ENCODE data around the gene TIGD2. TPM values are rescaled to one million over a fixed set of nuclear protein-coding genes. Genes with fewer than 3 reads are reported as not detected.
A peak's percentile ranks its signal among the peaks of the same experiment; 100 is the strongest.

TIGD2 gene
- total and polyA plus RNA-seq, 4 experiments from 2014 or later = 2.1 to 7.1 (median 5.2) TPM

GRCh38 chr4:89146196-89146595 lies 34.9 kb downstream of the TIGD2 start:
- H3K4me3 ChIP-seq (ENCODE audit: low read length in 2 of 2) = no peak overlapping the region
- no peaks in the 10 kb centered on the region for H3K27me3 ChIP-seq (ENCODE audit: insufficient read depth, low read length)
- peaks cover 1 to 8% of the 10 kb centered on the region in 2 donors for H3K27me3 Mint-ChIP-seq
- no peaks in the 10 kb centered on the region for H3K9me3 ChIP-seq (ENCODE audit: control insufficient read depth in 1 of 2, low read length in 2 of 2)
- intact Hi-C loops (cut with micrococcal nuclease) = no loop called here
- peaks cover 0 to 9% (median 0%) of the 10 kb centered on the region in 8 donors for H3K9me3 Mint-ChIP-seq
- no peaks in the 10 kb centered on the region for H3K4me1 ChIP-seq (ENCODE audit: insufficient read depth, low read length)
- POLR2A ChIA-PET (ENCODE audit: partially characterized antibody) = no interaction called here
- peaks cover 0 to 8% of the 10 kb centered on the region in 2 donors for H3K36me3 Mint-ChIP-seq
- DNase-seq = no peak
- H3K4me3 Mint-ChIP-seq = no peak overlapping the region
- H3K27ac Mint-ChIP-seq = no peak overlapping the region
- CTCF ChIA-PET (ENCODE audit: partially characterized antibody) = no interaction called here
- H3K27ac ChIP-seq (ENCODE audit: low read depth, low read length) = no peak overlapping the region
- H3K36me3 ChIP-seq (ENCODE audit: insufficient read depth, low read length) = no peaks in the 10 kb centered on the region
- H3K4me1 Mint-ChIP-seq = no peaks in the 10 kb centered on the region

GRCh38 chr4:89152972-89153371 lies 41.6 kb downstream of the TIGD2 start:
- POLR2A ChIA-PET (ENCODE audit: partially characterized antibody) = no interaction called here
- intact Hi-C loops (cut with micrococcal nuclease) = no loop called here
- DNase-seq = no peak
- no peak overlapping the region for H3K4me3 Mint-ChIP-seq
- no peaks in the 10 kb centered on the region for H3K9me3 ChIP-seq (ENCODE audit: control insufficient read depth in 1 of 2, low read length in 2 of 2)
- H3K36me3 Mint-ChIP-seq = no peaks in the 10 kb centered on the region
- no peak overlapping the region for H3K27ac ChIP-seq (ENCODE audit: low read depth, low read length)
- H3K36me3 ChIP-seq (ENCODE audit: insufficient read depth, low read length) = no peaks in the 10 kb centered on the region
- peaks cover 0 to 15% (median 3%) of the 10 kb centered on the region in 8 donors for H3K9me3 Mint-ChIP-seq
- no peaks in the 10 kb centered on the region for H3K4me1 ChIP-seq (ENCODE audit: insufficient read depth, low read length)
- no peak overlapping the region for H3K27ac Mint-ChIP-seq
- H3K27me3 ChIP-seq (ENCODE audit: insufficient read depth, low read length) = no peaks in the 10 kb centered on the region
- CTCF ChIA-PET (ENCODE audit: partially characterized antibody) = interaction anchor here (1.4 kb wide), 1 partner anchor 10 kb away, joined by 5 read pairs; no protein-coding TSS in a partner anchor
- H3K4me1 Mint-ChIP-seq = no peaks in the 10 kb centered on the region
- peaks cover 1 to 6% of the 10 kb centered on the region in 2 donors for H3K27me3 Mint-ChIP-seq
- no peak overlapping the region for H3K4me3 ChIP-seq (ENCODE audit: low read length in 2 of 2)

GRCh38 chr4:89156174-89156914 lies 45.0 kb downstream of the TIGD2 start:
- Mint-ChIP-seq H3K27me3 (no peaks in the 10 kb centered on the region), H3K9me3 (peaks cover 0 to 8% (median 3%) of the 10 kb centered on the region in 8 donors), H3K4me1 (peaks cover 0 to 2% (median 0%) of the 10 kb centered on the region in 4 donors), H3K4me3 (no peak overlapping the region), H3K27ac (no peak overlapping the region), H3K36me3 (no peaks in the 10 kb centered on the region)
- Histone ChIP-seq H3K4me3 (ENCODE audit: low read length in 2 of 2) (no peak overlapping the region), H3K9me3 (ENCODE audit: control insufficient read depth in 1 of 2, low read length in 2 of 2) (no peaks in the 10 kb centered on the region), H3K27me3 (ENCODE audit: insufficient read depth, low read length) (no peaks in the 10 kb centered on the region), H3K27ac (ENCODE audit: low read depth, low read length) (no peak overlapping the region), H3K4me1 (ENCODE audit: insufficient read depth, low read length) (no peaks in the 10 kb centered on the region), H3K36me3 (ENCODE audit: insufficient read depth, low read length) (no peaks in the 10 kb centered on the region)
- no peak for DNase-seq
- ChIA-PET CTCF (ENCODE audit: partially characterized antibody) (interaction anchor here (1.2 kb wide), 1 partner anchor 27 kb away, joined by 3 read pairs; no protein-coding TSS in a partner anchor), POLR2A (ENCODE audit: partially characterized antibody) (no interaction called here)
- intact Hi-C loops (cut with micrococcal nuclease) = loop anchor here (5.0 kb wide), 1 partner anchor 71 kb away; no protein-coding TSS in a partner anchor

GRCh38 chr4:89157488-89158024 lies 46.2 kb downstream of the TIGD2 start:
- Mint-ChIP-seq H3K36me3 (no peaks in the 10 kb centered on the region), H3K27me3 (no peaks in the 10 kb centered on the region), H3K9me3 (no peaks in the 10 kb centered on the region), H3K4me3 (no peak overlapping the region), H3K4me1 (peaks cover 0 to 2% (median 0%) of the 10 kb centered on the region in 4 donors), H3K27ac (no peak overlapping the region)
- H3K36me3 ChIP-seq (ENCODE audit: insufficient read depth, low read length) = no peaks in the 10 kb centered on the region
- CTCF ChIA-PET (ENCODE audit: partially characterized antibody) = interaction anchor here (1.2 to 1.3 kb wide), 2 partner anchors 19 to 69 kb away, joined by 3 to 6 read pairs; no protein-coding TSS in a partner anchor
- no peaks in the 10 kb centered on the region for H3K4me1 ChIP-seq (ENCODE audit: insufficient read depth, low read length)
- no peaks in the 10 kb centered on the region for H3K9me3 ChIP-seq (ENCODE audit: control insufficient read depth in 1 of 2, low read length in 2 of 2)
- DNase-seq = no peak
- POLR2A ChIA-PET (ENCODE audit: partially characterized antibody) = no interaction called here
- no peaks in the 10 kb centered on the region for H3K27me3 ChIP-seq (ENCODE audit: insufficient read depth, low read length)
- intact Hi-C loops (cut with micrococcal nuclease) = loop anchor here (1.0 to 5.0 kb wide), 2 partner anchors 70 to 281 kb away; no protein-coding TSS in a partner anchor
- no peak overlapping the region for H3K27ac ChIP-seq (ENCODE audit: low read depth, low read length)
- no peak overlapping the region for H3K4me3 ChIP-seq (ENCODE audit: low read length in 2 of 2)

- no peaks in the 10 kb centered on the region for H3K36me3 ChIP-seq (ENCODE audit: insufficient read depth, low read length)
- H3K4me3 ChIP-seq (ENCODE audit: low read length in 2 of 2) = no peak overlapping the region
- Mint-ChIP-seq H3K4me1 (peaks cover 0 to 2% (median 0%) of the 10 kb centered on the region in 4 donors), H3K36me3 (no peaks in the 10 kb centered on the region), H3K9me3 (peaks cover 0 to 2% (median 0%) of the 10 kb centered on the region in 8 donors), H3K27me3 (peaks cover 0 to 1% of the 10 kb centered on the region in 2 donors), H3K27ac (no peak overlapping the region), H3K4me3 (no peak overlapping the region)
- no peaks in the 10 kb centered on the region for H3K9me3 ChIP-seq (ENCODE audit: control insufficient read depth in 1 of 2, low read length in 2 of 2)
- CTCF ChIA-PET (ENCODE audit: partially characterized antibody) = interaction anchor here (0.6 to 1.6 kb wide), 12 partner anchors 12 to 1203 kb away, joined by 3 to 10 read pairs (median 4); no protein-coding TSS in a partner anchor
- H3K4me1 ChIP-seq (ENCODE audit: insufficient read depth, low read length) = no peaks in the 10 kb centered on the region
- intact Hi-C loops (cut with micrococcal nuclease) = loop anchor here (1.0 to 5.0 kb wide), 4 partner anchors 68 to 743 kb away; no protein-coding TSS in a partner anchor
- peak in 4 of 5 donors; percentile 22 to 39 (median 34) for DNase-seq
- H3K27me3 ChIP-seq (ENCODE audit: insufficient read depth, low read length) = no peaks in the 10 kb centered on the region
- no peak overlapping the region for H3K27ac ChIP-seq (ENCODE audit: low read depth, low read length)
- POLR2A ChIA-PET (ENCODE audit: partially characterized antibody) = no interaction called here
Measured at GRCh38 chr4:89158884-89159503, 47.7 kb downstream of the TIGD2 start.

GRCh38 chr4:89160806-89161205 lies 49.5 kb downstream of the TIGD2 start:
- Mint-ChIP-seq H3K4me1 (peaks cover 0 to 2% (median 0%) of the 10 kb centered on the region in 4 donors), H3K4me3 (no peak overlapping the region), H3K27me3 (peaks cover 0 to 1% of the 10 kb centered on the region in 2 donors), H3K36me3 (no peaks in the 10 kb centered on the region), H3K27ac (no peak overlapping the region), H3K9me3 (peaks cover 0 to 2% (median 0%) of the 10 kb centered on the region in 8 donors)
- no peak for DNase-seq
- POLR2A ChIA-PET (ENCODE audit: partially characterized antibody) = no interaction called here
- no peaks in the 10 kb centered on the region for H3K9me3 ChIP-seq (ENCODE audit: control insufficient read depth in 1 of 2, low read length in 2 of 2)
- H3K27ac ChIP-seq (ENCODE audit: low read depth, low read length) = no peak overlapping the region
- intact Hi-C loops (cut with micrococcal nuclease) = no loop called here
- no peaks in the 10 kb centered on the region for H3K27me3 ChIP-seq (ENCODE audit: insufficient read depth, low read length)
- H3K4me3 ChIP-seq (ENCODE audit: low read length in 2 of 2) = no peak overlapping the region
- CTCF ChIA-PET (ENCODE audit: partially characterized antibody) = interaction anchor here (1.6 kb wide), 1 partner anchor 18 kb away, joined by 4 read pairs; no protein-coding TSS in a partner anchor
- no peaks in the 10 kb centered on the region for H3K4me1 ChIP-seq (ENCODE audit: insufficient read depth, low read length)
- H3K36me3 ChIP-seq (ENCODE audit: insufficient read depth, low read length) = no peaks in the 10 kb centered on the region

GRCh38 chr4:89161841-89162240 lies 50.5 kb downstream of the TIGD2 start:
- Histone ChIP-seq H3K27me3 (ENCODE audit: insufficient read depth, low read length) (no peaks in the 10 kb centered on the region), H3K4me1 (ENCODE audit: insufficient read depth, low read length) (no peaks in the 10 kb centered on the region), H3K27ac (ENCODE audit: low read depth, low read length) (no peak overlapping the region), H3K36me3 (ENCODE audit: insufficient read depth, low read length) (no peaks in the 10 kb centered on the region), H3K9me3 (ENCODE audit: control insufficient read depth in 1 of 2, low read length in 2 of 2) (no peaks in the 10 kb centered on the region), H3K4me3 (ENCODE audit: low read length in 2 of 2) (no peak overlapping the region)
- Mint-ChIP-seq H3K27me3 (peaks cover 3 to 4% of the 10 kb centered on the region in 2 donors), H3K4me1 (peaks cover 0 to 2% (median 0%) of the 10 kb centered on the region in 4 donors), H3K36me3 (no peaks in the 10 kb centered on the region), H3K27ac (no peak overlapping the region), H3K4me3 (no peak overlapping the region), H3K9me3 (peaks cover 0 to 2% (median 0%) of the 10 kb centered on the region in 8 donors)
- intact Hi-C loops (cut with micrococcal nuclease) = no loop called here
- DNase-seq = no peak
- ChIA-PET POLR2A (ENCODE audit: partially characterized antibody) (no interaction called here), CTCF (ENCODE audit: partially characterized antibody) (interaction anchor here (2.9 kb wide), 1 partner anchor 273 kb away, joined by 10 read pairs; no protein-coding TSS in a partner anchor)
